Epithelial cell of proximal tubule (primary cell): ENCODE results near the gene RALGPS1. TPM values are rescaled to one million over a fixed set of nuclear protein-coding genes. Genes with fewer than 3 reads are reported as not detected.

Experiments
- DNase-seq: peaks from one replicate; pipeline ENCODE4 v3.0.0-alpha.2; 2011; ENCODE audit warnings: low read depth
- H3K4me3 ChIP-seq: 2 replicates; pipeline ENCODE4 v1.5.1; 2011; ENCODE audit warnings: low read depth, mild to moderate bottlenecking, low read length
- total RNA-seq: library from RNA; depleted of rRNA; stranded (reverse); fragments of >200 nt; gene quantifications from 2 replicates; pipeline ENCODE4 v1.2.3, GENCODE V29; 2015
- TF ChIP-seq, protein P1 (sequence below): conservative IDR thresholded peaks from 2 replicates; pipeline ENCODE4 v1.5.1; 2012; ENCODE audit warnings: low read depth, mild to moderate bottlenecking, low read length

The RALGPS1 gene
- total RNA-seq, 1 donor from 2014 or later: 4.0 TPM

DNA sequence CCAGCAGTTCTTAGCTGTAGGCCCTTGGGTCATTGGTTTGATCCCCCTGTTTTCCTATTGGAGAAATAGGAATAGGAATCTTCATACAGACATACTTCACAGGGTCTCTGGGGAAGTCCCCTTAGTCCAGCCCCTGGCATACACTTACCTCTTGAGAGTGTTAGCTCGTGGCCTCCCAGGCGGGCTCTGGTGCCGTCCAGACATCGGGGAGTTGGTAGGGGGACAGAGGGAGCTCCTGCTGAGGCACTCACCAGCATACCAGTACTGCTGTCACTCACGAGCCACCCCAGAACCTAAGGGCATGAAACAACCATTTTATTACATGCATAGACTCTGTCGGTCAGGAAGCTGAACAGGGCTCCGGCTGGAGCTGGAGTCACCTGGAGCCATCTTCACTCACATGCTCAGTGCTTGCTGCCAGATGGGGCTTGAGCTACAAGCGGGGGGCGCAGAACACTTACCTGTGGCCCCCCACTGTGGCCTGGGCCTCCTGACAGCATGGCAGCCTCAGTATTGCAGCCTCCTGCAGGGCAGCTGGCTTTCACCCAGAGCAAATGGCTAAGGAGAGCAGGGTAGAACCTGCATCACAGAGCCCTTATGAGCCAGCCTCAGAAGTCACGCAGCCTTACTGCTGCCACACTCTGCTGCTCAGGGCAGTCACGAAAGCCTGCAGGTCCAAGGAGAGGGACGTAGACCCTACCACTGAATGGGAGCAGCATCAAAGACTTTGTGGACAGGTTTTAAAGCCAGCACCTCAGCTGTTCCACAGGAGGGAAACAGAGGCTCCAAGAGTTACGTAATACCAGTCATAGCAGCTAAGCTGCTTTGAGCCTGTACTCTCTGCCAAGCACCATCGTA, 266.1 kb downstream of the RALGPS1 start:
- no peak overlapping the region for H3K4me3 ChIP-seq
- TF ChIP-seq, protein P1, sequence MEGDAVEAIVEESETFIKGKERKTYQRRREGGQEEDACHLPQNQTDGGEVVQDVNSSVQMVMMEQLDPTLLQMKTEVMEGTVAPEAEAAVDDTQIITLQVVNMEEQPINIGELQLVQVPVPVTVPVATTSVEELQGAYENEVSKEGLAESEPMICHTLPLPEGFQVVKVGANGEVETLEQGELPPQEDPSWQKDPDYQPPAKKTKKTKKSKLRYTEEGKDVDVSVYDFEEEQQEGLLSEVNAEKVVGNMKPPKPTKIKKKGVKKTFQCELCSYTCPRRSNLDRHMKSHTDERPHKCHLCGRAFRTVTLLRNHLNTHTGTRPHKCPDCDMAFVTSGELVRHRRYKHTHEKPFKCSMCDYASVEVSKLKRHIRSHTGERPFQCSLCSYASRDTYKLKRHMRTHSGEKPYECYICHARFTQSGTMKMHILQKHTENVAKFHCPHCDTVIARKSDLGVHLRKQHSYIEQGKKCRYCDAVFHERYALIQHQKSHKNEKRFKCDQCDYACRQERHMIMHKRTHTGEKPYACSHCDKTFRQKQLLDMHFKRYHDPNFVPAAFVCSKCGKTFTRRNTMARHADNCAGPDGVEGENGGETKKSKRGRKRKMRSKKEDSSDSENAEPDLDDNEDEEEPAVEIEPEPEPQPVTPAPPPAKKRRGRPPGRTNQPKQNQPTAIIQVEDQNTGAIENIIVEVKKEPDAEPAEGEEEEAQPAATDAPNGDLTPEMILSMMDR: no peak
- no peak for DNase-seq

DNA sequence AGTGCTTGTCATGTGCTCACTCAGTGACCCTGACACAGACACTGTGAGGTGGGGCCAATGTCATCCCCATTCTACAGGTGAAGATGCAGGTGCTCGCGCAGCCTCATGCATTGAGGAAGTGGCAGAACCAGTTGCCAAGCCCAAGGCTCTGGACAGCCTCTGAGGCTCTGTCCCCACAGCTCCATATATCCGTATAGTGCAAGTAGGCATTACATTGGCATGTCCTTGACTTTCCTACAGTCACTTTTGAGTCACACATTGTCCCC, 266.7 kb downstream of the RALGPS1 start:
- TF ChIP-seq, protein P1: no peak
- no peak for DNase-seq
- H3K4me3 ChIP-seq: no peak overlapping the region

DNA sequence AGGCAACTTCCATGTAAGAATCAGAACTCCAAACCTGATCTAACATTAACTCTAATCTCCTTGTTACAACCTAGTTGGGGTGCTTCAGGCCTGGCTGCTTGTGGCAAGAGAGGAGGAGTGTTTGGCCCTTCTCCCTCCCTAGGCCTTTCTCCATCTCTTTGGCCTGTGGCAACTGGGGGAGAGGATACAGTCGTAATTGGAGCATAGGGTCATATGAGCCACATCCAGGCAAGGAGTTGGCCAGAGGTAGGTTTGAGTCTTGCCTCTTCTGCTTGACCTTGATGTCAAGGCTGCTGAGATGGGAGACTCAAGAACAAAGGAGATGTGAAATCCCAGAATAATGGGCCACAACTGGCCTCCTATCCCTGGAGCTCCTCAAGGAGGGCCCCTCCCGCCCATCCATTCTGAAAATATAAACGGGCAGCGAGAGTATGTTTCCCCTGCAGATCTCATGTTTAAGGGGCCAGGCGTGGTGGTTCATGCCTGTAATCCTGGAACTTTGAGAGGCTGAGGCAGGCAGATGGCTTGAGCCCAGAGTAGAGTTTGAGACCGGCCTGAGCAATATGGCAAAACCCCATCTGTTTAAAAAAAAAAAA, 267.1 kb downstream of the RALGPS1 start:
- H3K4me3 ChIP-seq: no peak overlapping the region
- DNase-seq: no peak
- TF ChIP-seq, protein P1: no peak

DNA sequence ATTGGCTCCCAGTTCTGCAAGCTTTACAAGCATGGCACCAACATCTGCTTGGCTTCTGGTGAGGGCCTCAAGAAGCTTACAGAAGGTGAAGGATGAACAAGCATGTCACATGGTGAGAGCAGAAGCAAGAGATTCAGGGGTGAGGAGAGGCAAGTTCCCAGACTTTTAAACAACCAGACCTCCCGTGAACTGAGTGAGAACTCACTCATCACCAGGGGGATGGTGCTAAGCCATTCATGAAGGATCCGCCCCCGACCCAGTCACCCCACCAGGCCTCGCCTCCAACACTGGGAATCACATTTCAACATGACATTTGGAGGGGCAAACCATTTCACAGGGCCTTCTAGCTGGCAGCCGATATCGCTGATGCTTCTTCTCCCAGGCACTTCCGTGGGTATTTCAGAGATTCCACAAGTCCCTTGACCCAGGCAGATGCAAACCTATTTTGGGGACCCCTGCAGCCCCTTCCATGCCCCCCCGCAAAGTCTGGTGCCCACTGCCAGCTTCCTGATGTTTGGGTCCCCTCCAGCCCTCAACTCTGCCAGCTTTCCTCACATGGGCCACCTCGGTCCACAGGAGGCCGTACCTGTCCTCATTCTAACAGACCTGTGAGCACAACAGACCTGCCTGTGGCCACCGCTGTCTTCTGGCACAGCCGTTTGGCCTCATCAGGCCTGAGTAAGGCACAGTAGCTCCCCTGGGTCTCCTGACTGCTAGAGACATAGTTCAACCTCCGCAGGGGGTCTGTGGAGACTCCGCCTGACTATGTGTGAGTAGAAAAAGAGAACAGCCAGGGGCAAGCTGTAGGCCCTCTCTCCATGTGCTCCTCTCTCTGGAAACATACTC, 268.5 kb downstream of the RALGPS1 start:
- TF ChIP-seq, protein P1: no peak
- H3K4me3 ChIP-seq: no peak overlapping the region
- no peak for DNase-seq

DNA sequence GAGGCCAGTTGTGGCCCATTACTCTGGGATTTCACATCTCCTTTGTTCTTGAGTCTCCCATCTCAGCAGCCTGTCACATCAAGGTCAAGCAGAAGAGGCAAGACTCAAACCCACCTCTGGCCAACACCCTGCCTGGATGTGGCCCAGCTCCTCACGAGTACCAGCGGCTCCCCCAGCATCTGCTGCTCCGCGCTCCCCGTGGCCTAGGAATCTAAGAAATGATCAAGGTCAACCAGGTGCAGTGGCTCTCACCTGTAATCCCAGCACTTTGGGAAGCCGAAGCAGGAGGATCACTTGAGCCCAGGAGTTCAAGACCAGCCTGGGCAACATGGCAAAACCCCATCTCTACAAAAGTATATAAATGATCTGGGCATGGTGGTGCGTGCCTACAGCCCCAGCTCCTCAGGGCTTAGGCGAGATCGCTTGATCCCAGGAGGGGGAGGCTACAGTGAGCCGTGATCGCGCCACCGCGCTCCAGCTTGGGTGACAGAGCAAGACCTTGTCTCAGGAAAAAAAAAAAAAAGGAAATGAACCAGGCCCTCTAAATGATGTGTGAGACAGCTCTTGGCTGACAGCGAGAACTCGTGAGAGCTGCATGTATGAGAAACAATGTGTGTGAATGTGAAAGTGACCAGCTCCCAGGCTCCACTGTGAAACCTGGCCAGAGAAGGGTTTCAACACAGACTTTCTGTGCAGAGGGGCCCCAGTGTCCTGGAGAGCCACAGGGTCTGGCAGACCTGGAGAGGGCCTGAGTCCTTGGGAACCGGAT, 269.4 kb downstream of the RALGPS1 start:
- TF ChIP-seq, protein P1: no peak
- DNase-seq: no peak
- no peak overlapping the region for H3K4me3 ChIP-seq

DNA sequence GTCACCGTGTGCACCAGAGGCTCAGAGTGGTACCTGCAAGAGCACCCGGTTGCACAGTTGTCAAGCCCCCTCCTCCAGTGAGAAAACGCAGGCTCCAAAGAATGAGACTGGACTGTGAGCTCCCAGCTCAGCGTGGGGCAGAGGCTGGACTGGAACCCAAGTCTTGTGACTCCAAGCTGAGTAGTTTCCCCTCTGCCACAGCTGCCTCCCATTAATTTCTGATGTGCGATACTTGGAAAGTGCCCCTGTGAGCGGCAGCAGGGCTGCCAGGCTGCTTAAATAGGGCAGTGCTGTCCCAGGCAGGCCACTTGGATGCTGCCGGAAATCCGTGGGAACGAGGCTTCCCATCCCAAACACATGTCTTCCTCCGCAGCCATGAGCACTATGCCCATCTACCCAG, 270.1 kb downstream of the RALGPS1 start:
- no peak overlapping the region for H3K4me3 ChIP-seq
- TF ChIP-seq, protein P1: no peak
- DNase-seq: no peak
